GM19239 (cell line): ENCODE measurements around the gene C19orf38.

ENCODE experiments used
- DNase-seq: peaks from one replicate; pipeline ENCODE4 v3.0.0; 2011; ENCODE audit warnings: low spot score; ENCODE audit not compliant: insufficient read length
- FAIRE-seq: peaks from 2 replicates; lab custom pipeline; 2011; peaks lifted over from hg19 to GRCh38; lab: Jason Lieb, UNC

Gene C19orf38

DNA sequence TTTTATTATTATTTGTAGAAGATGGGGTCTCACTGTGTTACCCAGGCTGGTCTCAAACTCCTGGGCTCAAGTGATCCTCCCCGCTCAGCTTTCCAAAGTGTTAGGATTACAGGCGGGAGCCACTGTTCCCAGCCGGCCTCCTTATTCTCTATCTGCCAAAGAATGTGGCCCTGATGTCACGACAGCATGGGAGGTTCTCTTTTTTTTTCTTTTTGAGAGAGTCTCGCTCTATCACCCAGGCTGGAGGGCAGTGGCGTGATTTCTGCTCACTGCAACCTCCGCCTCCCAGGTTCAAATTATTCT is 46.6 kb downstream of the C19orf38 start:
- DNase-seq (no peak), FAIRE-seq (no peak)

DNA sequence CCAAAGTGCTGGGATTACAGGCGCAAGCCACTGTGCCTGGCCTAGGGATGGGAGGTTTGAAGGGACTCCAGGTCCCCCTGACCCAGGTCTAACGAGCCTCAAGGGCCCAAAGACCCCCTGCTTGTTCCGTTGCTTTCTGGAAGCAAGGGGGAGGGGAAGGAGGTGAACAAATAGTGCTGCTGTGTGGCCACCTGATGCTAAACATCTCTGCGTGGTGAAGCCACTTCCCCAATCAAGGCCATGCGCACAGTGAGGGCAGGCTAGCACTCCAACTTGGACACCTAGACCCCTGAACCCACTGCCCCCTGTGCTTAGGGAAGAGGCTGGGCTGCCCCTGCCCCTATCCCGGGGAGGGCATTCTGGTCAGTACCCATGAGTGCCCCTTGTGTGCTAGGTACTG is 47.1 kb downstream of the C19orf38 start:
- FAIRE-seq (no peak), DNase-seq (no peak)

DNA sequence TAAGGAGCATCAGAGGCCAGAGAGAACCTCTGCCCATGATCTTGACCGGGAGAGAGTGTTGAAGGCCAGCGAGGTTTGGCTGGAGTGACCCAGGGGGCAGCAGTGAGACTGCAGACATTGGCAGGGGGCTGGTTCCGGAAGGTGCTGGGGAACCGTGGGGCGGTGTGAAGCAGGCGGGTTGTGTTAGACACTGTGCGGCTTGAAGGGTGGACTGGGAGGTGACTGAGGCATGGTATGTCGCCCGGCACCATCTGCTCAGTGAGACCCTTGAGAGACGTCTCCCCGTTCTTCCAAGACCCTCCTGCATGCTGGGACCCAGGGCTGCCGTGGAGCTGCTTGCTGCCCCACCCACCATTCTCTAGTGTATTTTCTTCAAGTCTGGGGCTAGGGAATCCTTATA is 47.7 kb downstream of the C19orf38 start:
- FAIRE-seq = no peak
- no peak for DNase-seq

DNA sequence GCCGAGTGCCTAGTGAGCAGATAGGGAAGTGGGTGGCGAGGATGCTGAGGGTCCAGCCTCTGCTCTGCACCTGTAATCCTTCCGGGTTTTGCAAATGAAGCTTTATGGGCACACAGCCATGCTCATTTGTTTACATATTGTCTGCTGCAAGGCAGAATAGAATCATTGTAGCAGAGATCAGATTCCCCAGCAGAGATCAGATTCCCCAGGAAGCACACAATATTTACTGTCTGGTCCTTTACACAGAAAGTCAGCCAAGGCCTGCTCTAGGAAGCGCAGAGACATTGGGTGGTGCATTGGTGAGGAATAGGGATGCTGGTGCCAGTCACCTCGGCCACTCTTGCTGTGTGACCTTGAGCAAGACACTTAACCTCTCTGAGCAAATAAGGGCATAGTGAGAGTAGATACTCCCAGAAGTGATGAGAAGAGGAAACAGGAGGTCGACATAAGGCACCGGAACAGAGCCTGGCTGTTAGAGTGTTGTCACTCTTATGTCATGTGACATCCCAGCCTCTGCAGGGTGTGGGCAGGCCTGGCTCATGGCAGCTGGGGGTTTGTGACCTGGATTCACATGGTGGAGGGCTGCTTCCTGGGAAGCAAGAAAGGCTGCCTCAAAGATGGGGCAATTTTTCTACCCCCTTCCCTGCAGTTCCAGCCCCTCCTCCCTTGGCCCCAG is 48.8 kb downstream of the C19orf38 start:
- no peak for DNase-seq
- no peak for FAIRE-seq

DNA sequence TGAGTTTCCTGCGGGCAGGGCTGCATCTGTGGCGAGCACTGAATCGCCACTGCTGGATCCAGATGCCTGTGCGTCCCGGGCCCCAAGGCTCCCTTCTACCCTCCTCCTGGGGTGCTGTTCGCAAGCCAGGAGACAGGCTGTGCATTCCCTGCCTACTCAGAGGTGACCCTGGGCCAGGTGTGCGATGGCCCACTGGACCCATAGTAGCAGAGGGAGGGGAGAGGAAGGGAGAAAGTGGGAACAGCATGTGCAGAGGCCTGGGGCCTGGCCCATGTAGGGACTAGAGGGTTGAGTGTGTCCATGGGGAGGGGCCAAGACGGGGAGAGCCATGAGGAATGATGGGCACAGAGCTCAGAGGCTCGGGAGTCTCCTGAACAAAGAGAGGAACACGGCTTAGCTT is 50.4 kb downstream of the C19orf38 start:
- DNase-seq = no peak
- FAIRE-seq = no peak

DNA sequence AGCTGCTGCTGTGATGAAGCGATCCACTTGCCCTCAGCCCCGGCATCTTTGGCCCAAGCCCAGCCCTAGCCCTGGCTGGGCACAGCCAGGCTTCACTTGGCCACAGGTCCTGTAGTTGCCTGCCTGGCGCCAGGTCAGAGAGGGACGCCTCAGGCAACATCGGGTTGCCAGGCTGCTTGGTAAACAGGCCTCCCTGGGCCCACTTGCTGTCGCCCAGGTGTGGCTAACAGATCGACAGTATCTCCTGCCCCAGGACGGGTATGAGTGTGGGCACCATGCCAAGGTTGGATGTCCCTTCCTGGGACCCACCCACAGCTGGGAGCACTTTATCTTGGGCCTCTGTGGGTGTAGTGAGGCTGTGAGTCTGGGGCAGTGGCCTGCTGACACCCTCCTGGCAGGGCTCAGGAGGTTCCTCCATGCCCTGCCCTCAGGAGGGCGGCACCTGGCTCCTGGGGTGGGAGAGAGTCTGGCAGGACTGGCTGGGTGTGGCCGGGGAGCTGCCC is 51.0 kb downstream of the C19orf38 start:
- FAIRE-seq = no peak
- DNase-seq = no peak

DNA sequence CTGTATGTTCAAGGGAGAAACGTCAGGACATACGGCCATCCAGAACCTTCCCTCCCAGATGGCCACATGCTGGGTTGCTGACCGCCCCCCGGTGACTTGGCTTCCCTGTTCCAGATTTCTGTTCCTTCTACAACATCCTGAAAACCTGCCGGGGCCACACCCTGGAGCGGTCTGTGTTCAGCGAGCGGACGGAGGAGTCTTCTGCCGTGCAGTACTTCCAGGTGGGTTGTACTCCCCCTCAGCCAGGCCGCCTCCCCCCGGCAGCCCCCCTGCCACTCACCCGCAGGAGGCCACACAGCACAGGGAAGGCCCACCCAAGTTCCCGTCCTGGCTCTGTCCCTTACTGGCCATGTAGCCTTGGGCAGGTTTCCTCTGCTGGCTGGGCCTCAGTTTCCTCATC is 59.7 kb downstream of the C19orf38 start:
- no peak for DNase-seq
- FAIRE-seq = no peak

DNA sequence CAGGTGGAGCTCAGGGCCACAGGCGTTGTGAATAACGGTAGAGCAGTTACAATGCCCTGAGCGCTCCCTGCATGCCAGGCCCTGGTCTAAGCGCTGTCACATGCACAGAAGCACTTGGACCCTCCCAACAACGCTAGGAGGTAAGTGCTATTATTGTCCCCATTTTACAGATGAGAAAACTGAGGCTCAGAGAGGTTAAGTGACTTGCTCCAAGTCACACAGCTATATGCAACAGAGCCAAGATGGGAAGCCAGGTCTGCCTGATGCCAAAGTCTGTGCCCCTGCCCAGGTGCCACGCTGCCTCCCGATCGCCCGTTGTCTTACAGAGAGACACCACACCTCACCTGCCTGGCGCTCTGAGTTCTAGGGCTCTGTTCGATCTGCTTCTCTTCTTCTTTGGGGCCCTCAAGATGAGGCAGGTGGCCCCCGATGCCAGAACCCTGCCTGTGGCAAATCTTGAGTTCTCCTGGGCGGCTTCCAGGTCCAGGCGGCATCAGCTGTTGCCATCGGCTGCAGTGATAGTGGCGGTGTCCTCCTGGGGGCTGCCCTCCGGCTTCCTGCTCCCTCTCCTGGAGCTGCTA is 60.3 kb downstream of the C19orf38 start:
- FAIRE-seq (no peak), DNase-seq (no peak)

DNA sequence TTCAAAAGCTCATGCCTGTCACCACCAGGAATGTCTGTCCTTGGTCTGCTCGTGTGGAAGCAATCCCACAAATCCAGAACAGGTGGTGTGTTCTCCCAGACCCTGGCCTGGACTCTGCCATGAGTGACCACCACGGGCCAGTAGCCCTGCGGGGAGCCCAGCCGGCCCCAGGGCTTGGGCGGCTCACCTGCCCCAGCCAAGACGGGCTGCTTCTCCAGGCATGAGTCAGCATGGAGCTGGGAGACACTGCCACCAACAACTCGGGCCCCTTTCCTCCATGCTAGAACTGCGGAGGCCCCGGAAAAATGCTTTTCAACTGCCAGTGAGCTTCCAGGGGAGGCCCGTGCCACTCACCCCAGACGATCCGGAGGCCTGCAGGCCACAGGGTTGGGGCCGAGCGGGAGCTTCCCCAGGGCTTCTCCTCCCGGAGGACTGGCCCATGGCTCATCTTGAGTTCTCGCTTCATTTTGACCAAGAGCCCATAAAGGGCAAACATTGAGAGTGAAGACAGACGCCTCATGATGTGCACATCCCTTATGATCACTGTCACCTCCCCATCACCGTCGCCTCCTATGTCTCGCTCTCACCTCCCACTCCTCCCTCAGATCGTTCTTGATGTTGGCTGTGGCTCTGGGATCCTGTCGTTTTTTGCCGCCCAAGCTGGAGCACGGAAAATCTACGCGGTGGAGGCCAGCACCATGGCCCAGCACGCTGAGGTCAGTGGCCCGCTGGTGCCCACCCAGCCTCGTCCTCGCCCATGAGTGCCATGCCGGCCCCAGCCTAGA is 63.6 kb downstream of the C19orf38 start:
- FAIRE-seq (no peak), DNase-seq (no peak)

DNA sequence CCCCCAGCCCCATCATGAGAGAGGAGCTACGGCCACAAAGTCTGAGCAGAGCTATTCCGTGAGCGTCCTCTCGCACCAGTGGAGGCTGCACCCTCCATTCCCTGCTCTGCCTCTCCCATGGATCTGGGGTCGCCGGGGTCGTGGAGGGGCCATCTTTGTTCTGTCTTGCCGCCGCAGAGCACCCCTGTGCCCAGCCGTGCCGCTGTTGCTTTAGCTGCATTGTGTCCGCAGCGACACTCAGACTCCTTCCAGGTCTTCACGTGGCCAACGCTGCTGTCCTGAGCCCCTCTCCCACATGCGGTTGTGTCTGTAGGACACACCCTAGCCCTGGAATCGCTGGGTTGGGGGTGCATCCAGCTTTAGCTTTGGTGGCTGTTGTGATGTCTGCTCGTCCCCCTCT is 64.4 kb downstream of the C19orf38 start:
- DNase-seq (no peak), FAIRE-seq (no peak)

DNA sequence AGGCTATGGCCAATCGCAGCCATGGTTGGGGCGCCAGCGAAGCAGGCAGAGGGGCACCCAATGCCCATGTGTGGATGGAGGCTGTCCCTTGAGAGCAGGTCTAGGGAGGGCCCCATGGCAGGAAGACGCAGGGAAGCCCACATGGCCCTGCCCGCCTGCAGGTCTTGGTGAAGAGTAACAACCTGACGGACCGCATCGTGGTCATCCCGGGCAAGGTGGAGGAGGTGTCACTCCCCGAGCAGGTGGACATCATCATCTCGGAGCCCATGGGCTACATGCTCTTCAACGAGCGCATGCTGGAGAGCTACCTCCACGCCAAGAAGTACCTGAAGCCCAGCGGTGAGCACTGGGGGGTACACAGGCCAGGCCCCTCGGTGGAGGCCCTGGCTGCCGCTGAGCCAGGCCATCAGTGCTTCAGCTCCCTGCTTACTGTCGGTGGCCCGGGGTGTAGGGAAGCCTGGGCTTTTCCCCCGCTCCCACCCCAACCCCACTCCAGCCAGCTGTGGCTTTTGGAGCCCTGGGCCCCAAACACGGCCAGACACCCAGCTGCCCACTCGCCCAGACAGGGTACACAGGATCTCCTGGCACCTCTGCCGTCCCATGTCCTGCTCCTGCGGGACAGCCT is 65.6 kb downstream of the C19orf38 start:
- DNase-seq (no peak), FAIRE-seq (no peak)

DNA sequence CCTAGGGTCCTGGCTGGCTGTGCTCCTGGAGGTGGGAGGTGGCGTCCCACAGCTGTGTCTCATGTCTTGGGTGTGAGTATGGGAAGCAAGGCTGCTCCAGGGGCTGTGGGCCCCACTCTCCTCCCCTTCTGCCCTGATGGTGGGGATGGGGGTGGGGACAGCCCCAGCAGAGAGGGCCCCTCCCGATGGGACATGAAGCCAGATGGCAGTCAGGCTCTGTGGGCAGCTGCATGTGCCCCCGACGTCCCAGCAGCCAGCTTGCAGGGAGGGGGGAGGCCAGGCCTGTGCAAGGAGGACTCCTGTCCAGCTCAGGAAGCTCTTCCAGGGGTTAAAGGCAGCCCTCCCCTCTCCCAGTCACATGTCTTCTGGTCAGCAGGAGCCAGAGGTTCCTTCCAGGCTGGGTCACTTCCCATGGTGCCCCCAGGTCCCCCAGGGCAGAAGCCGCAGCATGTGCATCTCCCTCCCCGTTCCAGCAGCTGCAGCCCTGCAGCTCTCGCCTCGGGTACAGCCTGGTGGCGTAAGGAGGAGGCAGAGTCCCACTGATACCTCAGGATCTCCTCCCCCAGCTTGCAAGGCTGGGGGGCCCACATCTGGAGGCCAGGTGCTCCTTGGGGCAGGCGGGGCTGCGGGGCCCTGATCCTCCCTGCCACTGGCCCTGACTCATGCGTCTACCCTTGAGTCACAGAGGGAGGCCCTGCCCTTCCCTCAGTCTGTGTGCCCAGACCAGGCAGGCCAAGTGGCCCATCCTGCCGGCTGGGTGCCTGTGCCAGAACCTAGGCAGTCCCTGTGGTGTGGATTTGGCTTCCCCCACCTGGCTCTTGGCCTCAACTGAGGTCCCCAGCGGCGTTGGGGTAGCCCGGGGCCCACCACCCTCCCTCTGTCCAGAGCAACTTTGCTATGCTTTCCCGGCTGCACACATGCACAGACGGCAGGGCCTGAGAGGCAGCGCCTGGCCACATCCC is 67.2 kb downstream of the C19orf38 start:
- no peak for FAIRE-seq
- DNase-seq = no peak

DNA sequence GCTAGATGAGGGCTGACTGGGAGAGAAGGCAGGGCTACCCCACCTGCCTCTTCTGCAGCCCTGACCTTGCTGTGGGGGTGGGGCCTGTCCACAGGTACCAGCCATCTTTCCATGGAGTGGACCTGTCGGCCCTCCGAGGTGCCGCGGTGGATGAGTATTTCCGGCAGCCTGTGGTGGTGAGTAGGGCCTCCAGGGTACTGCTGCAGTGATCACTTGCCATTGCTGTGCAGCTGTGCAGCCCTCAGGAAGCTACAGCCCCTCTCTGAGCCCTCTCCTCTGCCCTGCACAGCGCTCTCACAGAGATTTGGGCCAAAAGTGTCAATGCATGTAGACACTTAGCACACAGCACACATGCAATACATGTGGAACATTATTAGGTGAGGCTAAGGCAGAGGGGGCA is 68.4 kb downstream of the C19orf38 start:
- FAIRE-seq = no peak
- DNase-seq = no peak

DNA sequence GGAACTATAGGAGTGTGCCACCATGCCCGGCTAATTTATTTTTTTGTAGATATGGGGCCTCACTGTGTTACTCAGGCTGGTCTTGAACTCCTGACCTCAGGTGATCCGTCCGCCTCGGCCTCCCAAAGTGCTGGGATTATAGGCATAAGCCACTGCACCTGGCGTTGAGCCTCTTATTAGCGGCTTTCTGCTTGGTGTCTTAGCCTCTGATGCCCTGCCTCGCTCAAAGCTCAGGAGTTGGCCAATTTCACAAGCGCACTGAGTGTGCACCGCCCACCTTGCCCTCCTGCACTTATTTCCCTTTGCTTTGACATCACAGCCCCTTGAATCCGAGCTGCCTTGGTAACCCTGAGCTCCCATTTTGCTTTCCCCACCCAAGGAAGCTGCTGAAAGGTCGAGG is 70.1 kb downstream of the C19orf38 start:
- FAIRE-seq (no peak), DNase-seq (no peak)
